Measurements from ENCODE around the gene DDX6. TPM values are rescaled to one million over a fixed set of nuclear protein-coding genes. Genes with fewer than 3 reads are reported as not detected.
A peak's percentile ranks its signal among the peaks of the same experiment; 100 is the strongest.

DDX6 gene
- total and polyA plus RNA-seq, 9 of the 15 experiments (the other 6 are each of a cell fraction or from before 2014, with no cell fraction given), result 10.0 to 102 (median 58.2) TPM

DNA sequence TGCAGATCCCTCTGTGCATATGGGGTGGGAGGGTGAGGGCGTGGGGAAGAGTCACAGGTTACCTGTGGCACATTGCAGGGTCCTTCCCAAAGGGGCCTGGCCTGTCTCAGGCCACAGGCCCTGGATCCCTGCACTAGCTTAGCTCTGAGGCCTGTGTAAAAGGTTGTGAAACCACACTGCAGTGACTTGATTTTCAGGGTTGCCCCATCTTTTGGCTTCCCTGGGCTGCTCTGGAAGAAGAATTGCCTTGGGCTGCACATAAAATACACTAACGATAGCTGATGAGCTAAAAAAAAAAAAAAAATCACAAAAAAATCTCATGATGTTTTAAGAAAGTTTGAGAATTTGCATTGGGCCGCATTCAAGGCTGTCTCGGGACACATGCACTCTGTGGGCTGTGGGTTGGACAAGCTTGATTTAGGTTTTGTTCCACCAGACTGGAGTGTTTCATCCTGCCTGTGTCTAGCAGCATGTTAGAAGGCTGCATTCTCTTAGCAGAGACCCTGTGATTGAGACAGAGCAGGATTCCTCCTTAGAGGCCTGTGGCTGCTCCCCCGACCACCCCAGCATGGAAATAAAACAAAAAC is 75.6 kb downstream of the DDX6 start:
- 40% methylated on average over 5 of the region's 5 CpGs for WGBS (ENCODE audit: insufficient coverage, low coverage, missing lambda C conversion rate)
- no peaks in the 10 kb centered on the region for H3K9me3 ChIP-seq (replicated peaks; ENCODE audit: control insufficient read depth, insufficient read depth, low read depth, low read length)
- no peaks in the 10 kb centered on the region for H3K27me3 ChIP-seq (ENCODE audit: control insufficient read depth in 2 of 2, insufficient read depth in 2 of 2, low read length in 2 of 2)
- ChIA-PET CTCF (ENCODE audit: low intra/inter-chr PET ratio) (interaction anchor here (0.6 kb wide), 1 partner anchor 185 kb away, joined by 3 read pairs; no protein-coding TSS in a partner anchor), POLR2A (interaction anchor here (0.6 to 1.7 kb wide), 6 partner anchors 13 to 74 kb away, joined by 3 to 7 read pairs (median 4); no protein-coding TSS in a partner anchor)
- peak; percentile 56 for ATAC-seq
- no peak overlapping the region for H3K4me3 ChIP-seq
- H3K9ac ChIP-seq (ENCODE audit: insufficient read depth in 1 of 2, low read depth in 2 of 2, low read length in 2 of 2), result peak overlapping the region; percentile 18 to 38; a peak in 3 of 4 replicates
- H3K4me2 ChIP-seq (ENCODE audit: insufficient read depth, low read length), result peak overlapping the region; percentile 42
- intact Hi-C loops (cut with micrococcal nuclease), result no loop called here
- TF ChIP-seq CEBPB (tag; IDR thresholded peaks at IDR 0.05) (peak; percentile 50; the same call in 1 of the 2 replicates), KAT8 (IDR thresholded peaks at IDR 0.05; ENCODE audit: low read depth) (no peak), ZFX (CRISPR knock-in tag; IDR thresholded peaks at IDR 0.05) (peak; percentile 47; the same call in 1 of the 2 replicates)
- no peaks in the 10 kb centered on the region for H3K9me1 ChIP-seq (ENCODE audit: control insufficient read depth, insufficient read depth, low read length)
- H2AFZ ChIP-seq (ENCODE audit: low read depth, low read length), result peak overlapping the region; percentile 34; the same call in 1 of the 2 replicates
- no TSS peak for BruUV-seq (replicated peaks)
- no peak for FAIRE-seq
- H3K27ac ChIP-seq (ENCODE audit: extremely low read depth, low read depth, low read length), result peak overlapping the region; percentile 79
- H3K79me2 ChIP-seq (ENCODE audit: control insufficient read depth, insufficient read depth, low read length), result no peaks in the 10 kb centered on the region
- H3K4me1 ChIP-seq (replicated peaks in 1 of 2; ENCODE audit: control insufficient read depth in 2 of 2, insufficient read depth in 2 of 2, low read length in 2 of 2), result peaks cover 24 to 26% of the 10 kb centered on the region in 2 experiments
- H4K20me1 ChIP-seq (replicated peaks; ENCODE audit: control insufficient read depth, insufficient read depth, low read length), result no peaks in the 10 kb centered on the region
- peak in 2 of 4 experiments; percentile 28 to 37 for DNase-seq (ENCODE audit: extremely low read depth in 1 of 4, low spot score in 3 of 4)
- H3K36me3 ChIP-seq (ENCODE audit: control insufficient read depth, insufficient read depth, low read length), result no peaks in the 10 kb centered on the region
- in situ Hi-C loops (cut with MboI), result no loop called here

DNA sequence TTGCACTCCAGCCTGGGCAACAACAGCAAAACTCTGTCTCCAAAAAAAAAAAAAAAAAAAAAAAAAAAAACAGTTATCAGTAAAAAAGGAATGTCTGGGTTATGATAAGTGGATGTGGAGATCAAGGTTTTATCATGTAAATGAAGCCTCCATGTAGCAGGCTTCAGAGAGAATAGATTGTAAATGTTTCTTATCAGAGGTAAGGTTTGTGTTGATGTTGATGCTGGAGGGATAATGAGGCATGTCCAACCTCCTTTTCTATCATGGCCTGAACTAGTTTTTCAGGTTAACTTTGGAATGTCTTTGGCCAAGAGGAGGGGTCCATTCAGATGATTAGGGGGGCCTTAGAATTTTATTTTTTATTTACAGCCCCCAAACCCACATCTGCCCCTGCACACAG is 76.1 kb downstream of the DDX6 start:
- H4K20me1 ChIP-seq (replicated peaks; ENCODE audit: control insufficient read depth, insufficient read depth, low read length), result no peaks in the 10 kb centered on the region
- intact Hi-C loops (cut with micrococcal nuclease), result no loop called here
- ChIA-PET POLR2A (interaction anchor here (0.6 to 1.7 kb wide), 2 partner anchors 31 to 32 kb away, joined by 3 to 7 read pairs; no protein-coding TSS in a partner anchor), CTCF (ENCODE audit: low intra/inter-chr PET ratio) (no interaction called here)
- H3K9me3 ChIP-seq (replicated peaks; ENCODE audit: control insufficient read depth, insufficient read depth, low read depth, low read length), result no peaks in the 10 kb centered on the region
- TF ChIP-seq DPF2 (IDR thresholded peaks at IDR 0.05) (peak; percentile 37; the same call in 1 of the 2 replicates), SMARCA4 (IDR thresholded peaks at IDR 0.05) (0 out of 2 replicates have a peak, but pooled peaks have one; percentile 46), NCOR1 (IDR thresholded peaks at IDR 0.05) (peak; percentile 31; the same call in 1 of the 2 replicates), SMARCE1 (IDR thresholded peaks at IDR 0.05) (0 out of 2 replicates have a peak, but pooled peaks have one; percentile 20), ZNF384 (IDR thresholded peaks at IDR 0.05; ENCODE audit: low read depth, low read length) (peak; percentile 41; the same call in 1 of the 2 replicates), ARID1B (IDR thresholded peaks at IDR 0.05) (peak; percentile 77), CBFA2T2 (conservative IDR thresholded peaks at IDR 0.05) (peak; percentile 64), CBFA2T3 (IDR thresholded peaks at IDR 0.05) (peak; percentile 80), TEAD4 (IDR thresholded peaks at IDR 0.05; ENCODE audit: low read length) (0 out of 2 replicates have a peak, but pooled peaks have one; percentile 29), TEAD4 (CRISPR knock-in tag; IDR thresholded peaks at IDR 0.05; ENCODE audit: borderline replicate concordance) (no peak), ZNF436 (CRISPR knock-in tag; IDR thresholded peaks at IDR 0.05) (no peak), KLF1 (tag; IDR thresholded peaks at IDR 0.05) (no peak), DACH1 (IDR thresholded peaks at IDR 0.05; ENCODE audit: partially characterized antibody) (no peak), TAL1 (IDR thresholded peaks at IDR 0.05) (peak; percentile 53; the same call in 1 of the 2 replicates)
- TF ChIP-seq, protein P1, sequence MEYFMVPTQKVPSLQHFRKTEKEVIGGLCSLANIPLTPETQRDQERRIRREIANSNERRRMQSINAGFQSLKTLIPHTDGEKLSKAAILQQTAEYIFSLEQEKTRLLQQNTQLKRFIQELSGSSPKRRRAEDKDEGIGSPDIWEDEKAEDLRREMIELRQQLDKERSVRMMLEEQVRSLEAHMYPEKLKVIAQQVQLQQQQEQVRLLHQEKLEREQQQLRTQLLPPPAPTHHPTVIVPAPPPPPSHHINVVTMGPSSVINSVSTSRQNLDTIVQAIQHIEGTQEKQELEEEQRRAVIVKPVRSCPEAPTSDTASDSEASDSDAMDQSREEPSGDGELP (CRISPR knock-in tag; IDR thresholded peaks at IDR 0.05; ENCODE audit: borderline replicate concordance), result peak; percentile 4; the same call in 1 of the 2 replicates
- BruUV-seq (replicated peaks), result no TSS peak
- no peaks in the 10 kb centered on the region for H3K27me3 ChIP-seq (ENCODE audit: control insufficient read depth in 2 of 2, insufficient read depth in 2 of 2, low read length in 2 of 2)
- no peaks in the 10 kb centered on the region for H3K36me3 ChIP-seq (ENCODE audit: control insufficient read depth, insufficient read depth, low read length)
- FAIRE-seq (no peak), ATAC-seq (peak; percentile 3; the same call in 2 of the 3 replicates), DNase-seq (ENCODE audit: extremely low read depth in 1 of 4, low spot score in 3 of 4) (peak in 1 of 4 experiments; percentile 44)
- no peak overlapping the region for H3K4me3 ChIP-seq
- peak overlapping the region; percentile 79; the same call in 2 of the 3 replicates for H3K27ac ChIP-seq (ENCODE audit: extremely low read depth, low read depth, low read length)
- in situ Hi-C loops (cut with MboI), result no loop called here
- no peak overlapping the region for H3K4me2 ChIP-seq (ENCODE audit: insufficient read depth, low read length)
- no peaks in the 10 kb centered on the region for H3K9me1 ChIP-seq (ENCODE audit: control insufficient read depth, insufficient read depth, low read length)
- no peaks in the 10 kb centered on the region for H3K79me2 ChIP-seq (ENCODE audit: control insufficient read depth, insufficient read depth, low read length)
- H3K4me1 ChIP-seq (replicated peaks in 1 of 2; ENCODE audit: control insufficient read depth in 2 of 2, insufficient read depth in 2 of 2, low read length in 2 of 2), result peaks cover 24 to 26% of the 10 kb centered on the region in 2 experiments
- H3K9ac ChIP-seq (ENCODE audit: insufficient read depth in 1 of 2, low read depth in 2 of 2, low read length in 2 of 2), result peak overlapping the region; percentile 18 to 38; a peak in 1 of 4 replicates
- H2AFZ ChIP-seq (ENCODE audit: low read depth, low read length), result no peak overlapping the region

Measured in K562 (cell line).